ENCODE results near the gene PNMA8A. TPM values are rescaled to one million over a fixed set of nuclear protein-coding genes. Genes with fewer than 3 reads are reported as not detected.
"Not testable (repeated sequence)": the region's sequence is repeated elsewhere in the genome, so short reads cannot be mapped to it uniquely, and the experiment has no call there.

The PNMA8A gene
- total RNA-seq, 1 experiment from 2014 or later, result not detected

DNA sequence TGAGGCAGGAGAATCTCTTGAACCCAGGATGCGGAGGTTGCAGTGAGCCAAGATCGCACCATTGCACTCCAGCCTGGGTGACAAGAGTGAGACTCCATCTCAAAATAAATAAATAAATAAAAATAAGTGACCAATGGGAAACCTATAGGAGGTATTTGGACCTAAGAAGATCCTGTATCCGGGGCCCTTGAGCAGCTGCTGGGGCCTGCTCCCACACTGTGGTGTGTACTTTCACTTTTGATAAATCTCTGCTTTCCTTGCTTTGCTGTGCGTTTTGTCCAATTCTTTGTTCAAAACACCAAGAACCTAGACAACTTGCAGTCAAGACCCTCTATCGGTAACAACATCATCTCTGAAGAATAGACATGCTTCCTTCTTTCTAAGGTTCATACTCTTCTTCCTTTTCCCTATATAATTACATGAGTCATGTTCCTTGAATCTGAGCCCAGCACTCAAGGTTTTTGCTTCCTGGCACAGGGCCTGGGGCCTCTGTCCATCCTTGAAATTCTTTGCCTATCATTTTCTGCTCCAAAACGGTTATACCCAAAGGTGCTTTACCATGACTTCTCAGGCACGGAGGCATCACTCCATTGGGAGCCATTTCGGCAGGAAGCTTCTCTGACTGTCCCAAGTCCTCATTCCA lies 28.4 kb downstream of the PNMA8A start:
- no peak overlapping the region for H3K4me3 ChIP-seq
- intact Hi-C loops (cut with micrococcal nuclease; ENCODE audit: unreplicated experiment), result no loop called here
- TF ChIP-seq, protein P1, sequence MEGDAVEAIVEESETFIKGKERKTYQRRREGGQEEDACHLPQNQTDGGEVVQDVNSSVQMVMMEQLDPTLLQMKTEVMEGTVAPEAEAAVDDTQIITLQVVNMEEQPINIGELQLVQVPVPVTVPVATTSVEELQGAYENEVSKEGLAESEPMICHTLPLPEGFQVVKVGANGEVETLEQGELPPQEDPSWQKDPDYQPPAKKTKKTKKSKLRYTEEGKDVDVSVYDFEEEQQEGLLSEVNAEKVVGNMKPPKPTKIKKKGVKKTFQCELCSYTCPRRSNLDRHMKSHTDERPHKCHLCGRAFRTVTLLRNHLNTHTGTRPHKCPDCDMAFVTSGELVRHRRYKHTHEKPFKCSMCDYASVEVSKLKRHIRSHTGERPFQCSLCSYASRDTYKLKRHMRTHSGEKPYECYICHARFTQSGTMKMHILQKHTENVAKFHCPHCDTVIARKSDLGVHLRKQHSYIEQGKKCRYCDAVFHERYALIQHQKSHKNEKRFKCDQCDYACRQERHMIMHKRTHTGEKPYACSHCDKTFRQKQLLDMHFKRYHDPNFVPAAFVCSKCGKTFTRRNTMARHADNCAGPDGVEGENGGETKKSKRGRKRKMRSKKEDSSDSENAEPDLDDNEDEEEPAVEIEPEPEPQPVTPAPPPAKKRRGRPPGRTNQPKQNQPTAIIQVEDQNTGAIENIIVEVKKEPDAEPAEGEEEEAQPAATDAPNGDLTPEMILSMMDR (conservative IDR thresholded peaks at IDR 0.05), result no peak
- no peak for TF ChIP-seq EZH2 (IDR thresholded peaks at IDR 0.05; ENCODE audit: low read depth)
- no peaks in the 10 kb centered on the region for H3K9me3 ChIP-seq (ENCODE audit: insufficient read depth, low read depth)
- BruUV-seq (replicated peaks), result no TSS peak
- H3K79me2 ChIP-seq (ENCODE audit: low read depth), result no peaks in the 10 kb centered on the region
- H3K4me2 ChIP-seq, result peak overlapping the region; percentile 25
- no peaks in the 10 kb centered on the region for H3K27me3 ChIP-seq (ENCODE audit: insufficient read depth, low read depth)
- H3K9me2 ChIP-seq (ENCODE audit: insufficient read depth), result no peaks in the 10 kb centered on the region
- H3K4me1 ChIP-seq (replicated peaks; ENCODE audit: insufficient read depth), result peaks cover 10% of the 10 kb centered on the region
- CTCF ChIA-PET, result interaction anchor here (0.6 kb wide), 1 partner anchor 390 kb away, joined by 6 read pairs; no protein-coding TSS in a partner anchor
- peak; percentile 60 to 72 for DNase-seq
- H4K20me1 ChIP-seq (ENCODE audit: insufficient read depth), result no peaks in the 10 kb centered on the region
- H3K27ac ChIP-seq, result no peak overlapping the region
- POLR2A ChIA-PET (ENCODE audit: unreplicated experiment), result no interaction called here
- H3K36me3 ChIP-seq (ENCODE audit: low read depth), result no peaks in the 10 kb centered on the region
- H2AFZ ChIP-seq, result no peak overlapping the region
- H3F3A ChIP-seq (ENCODE audit: insufficient read depth, low read depth), result 0 out of 2 replicates have a peak, but pooled peaks cover 3% of the 10 kb centered on the region

DNA sequence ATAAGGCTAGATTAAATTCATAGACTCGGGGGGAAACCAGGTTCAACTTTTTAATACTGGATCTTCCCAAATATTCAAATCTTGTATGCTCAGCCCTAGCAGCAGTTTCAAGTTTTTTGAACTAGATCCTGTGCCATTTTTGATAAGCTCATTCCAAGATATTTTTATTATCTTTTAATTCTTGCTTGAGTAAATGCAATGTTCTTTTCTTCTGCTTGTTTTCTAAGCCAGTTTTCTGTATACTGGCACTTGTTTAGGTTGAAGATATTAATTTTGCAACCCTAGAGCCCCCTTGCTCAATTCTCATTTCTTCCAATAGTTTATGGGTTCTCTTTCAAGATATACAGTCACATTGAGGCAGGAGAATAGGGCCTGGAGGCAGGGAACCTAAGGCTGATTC lies 29.5 kb downstream of the PNMA8A start:
- TF ChIP-seq EZH2 (IDR thresholded peaks at IDR 0.05; ENCODE audit: low read depth), result no peak
- TF ChIP-seq, protein P1 (conservative IDR thresholded peaks at IDR 0.05), result no peak
- H3K36me3 ChIP-seq (ENCODE audit: low read depth), result no peaks in the 10 kb centered on the region
- no peak overlapping the region for H2AFZ ChIP-seq
- H3K4me3 ChIP-seq, result no peak overlapping the region
- no peaks in the 10 kb centered on the region for H4K20me1 ChIP-seq (ENCODE audit: insufficient read depth)
- intact Hi-C loops (cut with micrococcal nuclease; ENCODE audit: unreplicated experiment), result no loop called here
- BruUV-seq (replicated peaks), result no TSS peak
- no peaks in the 10 kb centered on the region for H3K27me3 ChIP-seq (ENCODE audit: insufficient read depth, low read depth)
- ChIA-PET POLR2A (ENCODE audit: unreplicated experiment) (no interaction called here), CTCF (no interaction called here)
- H3K9me3 ChIP-seq (ENCODE audit: insufficient read depth, low read depth), result no peaks in the 10 kb centered on the region
- no peaks in the 10 kb centered on the region for H3K9me2 ChIP-seq (ENCODE audit: insufficient read depth)
- DNase-seq, result no peak
- H3F3A ChIP-seq (ENCODE audit: insufficient read depth, low read depth), result 0 out of 2 replicates have a peak, but pooled peaks cover 3% of the 10 kb centered on the region
- peaks cover 10% of the 10 kb centered on the region for H3K4me1 ChIP-seq (replicated peaks; ENCODE audit: insufficient read depth)
- no peak overlapping the region for H3K27ac ChIP-seq
- no peaks in the 10 kb centered on the region for H3K79me2 ChIP-seq (ENCODE audit: low read depth)
- no peak overlapping the region for H3K4me2 ChIP-seq

DNA sequence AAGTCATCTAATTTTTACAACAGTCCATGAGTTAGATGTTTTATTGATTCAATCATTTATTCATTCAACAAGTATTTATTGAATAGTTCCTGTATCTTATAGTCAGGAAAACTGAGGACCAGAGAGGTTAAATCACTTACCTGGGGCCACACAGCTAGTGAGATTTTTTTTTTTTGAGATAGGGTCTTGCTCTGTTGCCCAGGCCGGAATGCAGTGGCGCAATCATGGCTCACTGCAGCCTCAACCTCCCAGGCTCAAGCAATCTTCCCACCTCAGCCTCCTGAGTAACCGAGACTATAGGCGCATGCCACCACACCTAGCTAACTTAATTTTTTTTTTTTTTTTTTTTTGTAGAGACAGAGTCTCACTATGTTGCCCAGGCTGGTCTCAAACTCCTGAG lies 35.7 kb downstream of the PNMA8A start:
- H3K4me1 ChIP-seq (replicated peaks; ENCODE audit: insufficient read depth); H3K4me3 ChIP-seq; H3K36me3 ChIP-seq (ENCODE audit: low read depth); H3K9me2 ChIP-seq (ENCODE audit: insufficient read depth); H3K9me3 ChIP-seq (ENCODE audit: insufficient read depth, low read depth); H3K79me2 ChIP-seq (ENCODE audit: low read depth); CTCF ChIA-PET; H2AFZ ChIP-seq; intact Hi-C loops (cut with micrococcal nuclease; ENCODE audit: unreplicated experiment); H3K27ac ChIP-seq; H3F3A ChIP-seq (ENCODE audit: insufficient read depth, low read depth); H4K20me1 ChIP-seq (ENCODE audit: insufficient read depth); BruUV-seq (replicated peaks); DNase-seq; H3K4me2 ChIP-seq: not testable (repeated sequence)
- POLR2A ChIA-PET (ENCODE audit: unreplicated experiment), result interaction anchor here (0.7 kb wide), 1 partner anchor 38 kb away, joined by 7 read pairs; no protein-coding TSS in a partner anchor
- H3K27me3 ChIP-seq (ENCODE audit: insufficient read depth, low read depth), result peaks cover 45% of the 10 kb centered on the region

DNA sequence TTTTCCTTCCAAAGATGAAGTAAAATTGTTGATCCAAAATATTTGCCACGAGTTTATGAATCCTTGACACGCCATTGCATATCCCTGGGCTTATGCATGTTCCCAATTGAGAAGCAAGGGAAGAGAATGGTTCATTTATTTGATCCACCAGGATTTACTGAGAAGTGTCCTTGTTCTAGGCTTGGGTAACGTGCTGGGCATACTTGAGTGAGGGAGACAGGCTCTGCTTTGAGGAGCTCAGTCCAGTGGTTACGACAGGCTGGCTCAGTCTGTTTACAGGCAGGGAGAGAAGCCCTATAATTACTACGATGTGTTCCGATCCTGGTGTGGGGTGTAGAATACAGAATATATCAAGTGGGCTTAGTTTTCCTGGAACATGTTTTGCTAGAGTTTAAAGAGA lies 36.4 kb downstream of the PNMA8A start:
- no peaks in the 10 kb centered on the region for H3K9me3 ChIP-seq (ENCODE audit: insufficient read depth, low read depth)
- peaks cover 52% of the 10 kb centered on the region for H3K27me3 ChIP-seq (ENCODE audit: insufficient read depth, low read depth)
- H3K4me1 ChIP-seq (replicated peaks; ENCODE audit: insufficient read depth), result no peaks in the 10 kb centered on the region
- no peak overlapping the region for H2AFZ ChIP-seq
- H3K36me3 ChIP-seq (ENCODE audit: low read depth), result no peaks in the 10 kb centered on the region
- no peaks in the 10 kb centered on the region for H4K20me1 ChIP-seq (ENCODE audit: insufficient read depth)
- H3F3A ChIP-seq (ENCODE audit: insufficient read depth, low read depth), result peaks cover 11% of the 10 kb centered on the region
- POLR2A ChIA-PET (ENCODE audit: unreplicated experiment), result no interaction called here
- no peak overlapping the region for H3K4me2 ChIP-seq
- BruUV-seq (replicated peaks), result no TSS peak
- DNase-seq, result no peak
- CTCF ChIA-PET, result no interaction called here
- H3K27ac ChIP-seq, result no peak overlapping the region
- no peaks in the 10 kb centered on the region for H3K79me2 ChIP-seq (ENCODE audit: low read depth)
- H3K4me3 ChIP-seq, result no peak overlapping the region
- no peaks in the 10 kb centered on the region for H3K9me2 ChIP-seq (ENCODE audit: insufficient read depth)
- TF ChIP-seq, protein P1 (conservative IDR thresholded peaks at IDR 0.05), result no peak
- TF ChIP-seq EZH2 (IDR thresholded peaks at IDR 0.05; ENCODE audit: low read depth), result no peak
- intact Hi-C loops (cut with micrococcal nuclease; ENCODE audit: unreplicated experiment), result no loop called here

DNA sequence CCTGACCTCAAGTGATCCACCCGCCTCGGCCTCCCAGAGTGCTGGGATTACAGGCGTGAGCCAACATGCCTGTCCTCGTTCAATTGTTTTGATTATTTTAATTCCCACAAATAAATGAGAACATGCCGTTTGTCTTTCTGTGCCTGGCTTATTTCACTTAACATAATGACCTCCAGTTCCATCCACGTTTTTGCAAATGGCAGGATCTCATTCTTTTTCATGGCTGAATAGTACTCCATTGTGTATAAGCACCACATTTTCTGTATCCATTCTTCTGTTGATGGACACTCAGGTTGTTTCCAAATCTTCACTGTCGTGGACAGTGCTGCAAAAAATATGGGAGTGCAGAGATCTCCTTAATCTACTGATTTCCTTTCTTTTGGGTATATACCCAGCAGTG lies 37.9 kb downstream of the PNMA8A start:
- H2AFZ ChIP-seq; H3K9me2 ChIP-seq (ENCODE audit: insufficient read depth); intact Hi-C loops (cut with micrococcal nuclease; ENCODE audit: unreplicated experiment); H3K4me1 ChIP-seq (replicated peaks; ENCODE audit: insufficient read depth); H3K27ac ChIP-seq; H4K20me1 ChIP-seq (ENCODE audit: insufficient read depth); H3K4me2 ChIP-seq; H3K4me3 ChIP-seq; BruUV-seq (replicated peaks); POLR2A ChIA-PET (ENCODE audit: unreplicated experiment); H3K79me2 ChIP-seq (ENCODE audit: low read depth); H3K9me3 ChIP-seq (ENCODE audit: insufficient read depth, low read depth); DNase-seq; CTCF ChIA-PET; H3K36me3 ChIP-seq (ENCODE audit: low read depth): not testable (repeated sequence)
- peaks cover 66% of the 10 kb centered on the region for H3K27me3 ChIP-seq (ENCODE audit: insufficient read depth, low read depth)
- H3F3A ChIP-seq (ENCODE audit: insufficient read depth, low read depth), result peaks cover 11% of the 10 kb centered on the region

Data from PC-9 (cell line).